ENCODE results near the gene LGALS1. TPM values are rescaled to one million over a fixed set of nuclear protein-coding genes. Genes with fewer than 3 reads are reported as not detected.
"Not testable (repeated sequence)": the region's sequence is repeated elsewhere in the genome, so short reads cannot be mapped to it uniquely, and the experiment has no call there.

LGALS1 gene
- total and polyA plus RNA-seq, 7 experiments from 2014 or later = 22.9 to 969 (median 30.5) TPM

DNA sequence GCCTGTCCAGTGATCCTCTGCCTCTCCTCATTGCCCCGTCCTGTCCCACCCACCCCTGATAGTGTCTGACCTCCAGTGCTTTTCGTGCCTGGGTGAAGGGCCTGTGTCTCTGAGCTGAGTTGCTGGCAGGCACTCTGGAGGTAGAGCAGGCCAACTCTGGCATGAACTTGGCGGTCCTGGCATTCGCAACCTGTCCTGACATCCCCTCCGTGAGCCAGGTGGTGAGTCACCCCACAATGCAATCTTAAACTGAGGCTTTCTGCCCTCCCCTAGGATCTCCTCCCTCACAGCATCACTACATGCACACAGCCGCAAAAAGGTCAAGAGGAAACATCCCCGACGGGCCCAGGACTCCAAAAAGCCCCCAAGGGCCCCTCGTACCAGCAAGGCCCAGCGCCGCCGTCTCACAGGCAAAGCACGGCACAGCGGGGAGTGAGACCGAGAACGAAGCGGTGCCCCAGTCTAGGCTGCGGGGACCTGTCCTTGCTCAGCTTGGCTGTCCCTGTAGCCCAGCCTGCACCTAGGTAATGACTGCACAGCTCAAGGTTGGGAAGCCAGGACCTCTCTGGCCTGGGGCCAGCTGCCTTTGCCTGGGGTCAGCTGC, 15.6 kb downstream of the LGALS1 start:
- no peaks in the 10 kb centered on the region for H3K27me3 Mint-ChIP-seq
- H3K4me1 ChIP-seq (ENCODE audit: control insufficient read depth in 2 of 2, insufficient read depth in 2 of 2, low read length in 2 of 2) = peaks cover 12 to 14% of the 10 kb centered on the region in 2 donors
- H3K4me1 Mint-ChIP-seq = peaks cover 15 to 34% (median 29%) of the 10 kb centered on the region in 7 donors
- H3K9me3 Mint-ChIP-seq = no peaks in the 10 kb centered on the region
- POLR2A ChIA-PET = no interaction called here
- H3K4me3 ChIP-seq (ENCODE audit: low read length) = no peak overlapping the region
- ATAC-seq = no peak
- intact Hi-C loops (cut with micrococcal nuclease) = no loop called here
- peaks cover 4 to 44% (median 22%) of the 10 kb centered on the region in 5 donors for H3K36me3 Mint-ChIP-seq
- H3K27ac Mint-ChIP-seq = no peak overlapping the region
- no peaks in the 10 kb centered on the region for H3K27me3 ChIP-seq (ENCODE audit: control insufficient read depth in 2 of 2, insufficient read depth in 2 of 2, low read length in 2 of 2)
- no peak overlapping the region for H3K27ac ChIP-seq (ENCODE audit: low read depth, low read length)
- H3K4me3 Mint-ChIP-seq = no peak overlapping the region
- no peaks in the 10 kb centered on the region for H3K9me3 ChIP-seq (ENCODE audit: control insufficient read depth in 2 of 3, low read length in 3 of 3)
- H3K36me3 ChIP-seq (ENCODE audit: control insufficient read depth in 2 of 3, insufficient read depth in 3 of 3, low read length in 3 of 3) = peaks cover 0 to 68% (median 6%) of the 10 kb centered on the region in 3 experiments
- DNase-seq = no peak
- CTCF ChIA-PET = no interaction called here

DNA sequence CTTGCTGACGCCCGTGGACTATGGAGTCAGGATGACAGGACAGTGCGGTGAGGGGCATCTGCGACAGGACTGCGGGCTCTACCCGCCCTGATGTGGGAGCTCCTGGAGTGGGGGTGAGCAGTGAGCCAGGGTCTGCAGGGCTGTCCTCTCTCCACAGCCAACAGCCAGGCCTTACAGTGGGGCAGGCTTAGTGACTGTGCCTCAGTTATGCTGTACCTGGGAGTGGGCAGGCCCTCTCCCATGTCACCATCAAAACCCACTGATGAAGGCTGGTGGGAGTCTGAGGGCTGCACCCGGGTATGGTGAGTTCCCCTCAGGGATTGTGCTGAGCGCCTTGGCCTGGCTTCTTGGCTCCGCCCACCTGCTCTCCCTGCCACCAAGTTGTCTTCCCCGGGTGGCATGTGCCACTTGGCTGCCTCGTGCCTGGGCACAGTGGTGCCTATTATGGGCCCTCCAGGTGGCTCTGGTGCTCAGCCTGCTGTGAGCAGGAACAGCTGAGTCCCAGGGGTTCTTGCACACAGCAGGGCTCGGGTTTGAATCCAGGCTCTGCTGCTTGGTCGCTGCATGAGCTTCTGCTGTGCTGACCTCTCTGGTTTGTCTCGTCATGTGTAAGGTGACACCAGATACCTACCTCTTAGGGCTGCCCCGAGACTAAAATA, 17.3 kb downstream of the LGALS1 start:
- peaks cover 4 to 44% (median 16%) of the 10 kb centered on the region in 5 donors for H3K36me3 Mint-ChIP-seq
- no peaks in the 10 kb centered on the region for H3K9me3 ChIP-seq (ENCODE audit: control insufficient read depth in 2 of 3, low read length in 3 of 3)
- H3K36me3 ChIP-seq (ENCODE audit: control insufficient read depth in 2 of 3, insufficient read depth in 3 of 3, low read length in 3 of 3) = peaks cover 0 to 60% (median 6%) of the 10 kb centered on the region in 3 experiments
- intact Hi-C loops (cut with micrococcal nuclease) = no loop called here
- H3K27ac Mint-ChIP-seq = peak overlapping the region in 1 of 9 donors; percentile 7
- H3K4me3 ChIP-seq (ENCODE audit: low read length) = no peak overlapping the region
- no peak overlapping the region for H3K27ac ChIP-seq (ENCODE audit: low read depth, low read length)
- CTCF ChIA-PET = interaction anchor here (0.7 kb wide), 1 partner anchor 85 kb away, joined by 3 read pairs; no protein-coding TSS in a partner anchor
- H3K4me1 ChIP-seq (ENCODE audit: control insufficient read depth in 2 of 2, insufficient read depth in 2 of 2, low read length in 2 of 2) = peaks cover under 1 to 15% of the 10 kb centered on the region in 2 donors
- no peaks in the 10 kb centered on the region for H3K9me3 Mint-ChIP-seq
- no peaks in the 10 kb centered on the region for H3K27me3 Mint-ChIP-seq
- DNase-seq = no peak
- POLR2A ChIA-PET = interaction anchor here (0.6 kb wide), 1 partner anchor 22 kb away, joined by 3 read pairs; no protein-coding TSS in a partner anchor
- H3K4me3 Mint-ChIP-seq = no peak overlapping the region
- no peaks in the 10 kb centered on the region for H3K27me3 ChIP-seq (ENCODE audit: control insufficient read depth in 2 of 2, insufficient read depth in 2 of 2, low read length in 2 of 2)
- no peak for ATAC-seq
- H3K4me1 Mint-ChIP-seq = peaks cover 13 to 31% (median 23%) of the 10 kb centered on the region in 7 donors

DNA sequence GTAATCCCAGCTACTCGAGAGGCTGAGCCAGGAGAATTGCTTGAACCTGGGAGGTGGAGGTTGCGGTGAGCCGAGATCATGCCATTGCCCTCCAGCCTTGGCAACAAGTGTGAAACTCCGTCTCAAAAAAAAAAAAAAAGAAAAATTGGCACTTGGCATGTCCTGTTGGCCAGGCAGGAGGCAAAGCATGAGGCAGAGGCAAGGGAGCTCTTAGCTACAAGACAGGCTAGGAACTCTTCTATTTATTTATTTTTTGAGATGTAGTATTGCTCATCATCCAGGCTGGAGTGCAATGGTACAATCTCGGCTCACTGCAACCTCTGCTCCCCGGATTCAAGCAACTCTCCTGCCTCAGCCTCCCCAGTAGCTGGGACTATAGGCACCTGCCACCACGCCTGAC, 18.7 kb downstream of the LGALS1 start:
- ATAC-seq; H3K9me3 ChIP-seq (ENCODE audit: control insufficient read depth in 2 of 3, low read length in 3 of 3); CTCF ChIA-PET; H3K27me3 ChIP-seq (ENCODE audit: control insufficient read depth in 2 of 2, insufficient read depth in 2 of 2, low read length in 2 of 2); H3K4me3 ChIP-seq (ENCODE audit: low read length); H3K27ac ChIP-seq (ENCODE audit: low read depth, low read length); DNase-seq; H3K27me3 Mint-ChIP-seq; intact Hi-C loops (cut with micrococcal nuclease); POLR2A ChIA-PET; H3K4me3 Mint-ChIP-seq; H3K27ac Mint-ChIP-seq; H3K9me3 Mint-ChIP-seq: not testable (repeated sequence)
- H3K36me3 ChIP-seq (ENCODE audit: control insufficient read depth in 2 of 3, insufficient read depth in 3 of 3, low read length in 3 of 3) = peaks cover 0 to 48% (median 0%) of the 10 kb centered on the region in 3 experiments
- H3K4me1 ChIP-seq (ENCODE audit: control insufficient read depth in 2 of 2, insufficient read depth in 2 of 2, low read length in 2 of 2) = peaks cover 0 to 14% of the 10 kb centered on the region in 2 donors
- Mint-ChIP-seq H3K36me3 (peaks cover 4 to 35% (median 9%) of the 10 kb centered on the region in 5 donors), H3K4me1 (peaks cover 12 to 23% (median 15%) of the 10 kb centered on the region in 7 donors)

GRCh38 chr22:37696260-37696656, 20.8 kb downstream of the LGALS1 start:
- not testable (repeated sequence) for H3K4me3 ChIP-seq (ENCODE audit: low read length); H3K27me3 Mint-ChIP-seq; H3K27me3 ChIP-seq (ENCODE audit: control insufficient read depth in 2 of 2, insufficient read depth in 2 of 2, low read length in 2 of 2); H3K9me3 ChIP-seq (ENCODE audit: control insufficient read depth in 2 of 3, low read length in 3 of 3); DNase-seq; H3K9me3 Mint-ChIP-seq; H3K27ac ChIP-seq (ENCODE audit: low read depth, low read length); ATAC-seq
- CTCF ChIA-PET = interaction anchor here (0.6 to 1.4 kb wide), 3 partner anchors 53 to 715 kb away, joined by 3 to 5 read pairs (median 4); no protein-coding TSS in a partner anchor
- peak overlapping the region in 9 of 10 donors; percentile 36 to 73 (median 69) for H3K4me3 Mint-ChIP-seq
- intact Hi-C loops (cut with micrococcal nuclease) = loop anchor here in 1 of 2 donors (1.0 to 2.0 kb wide), 2 partner anchors 38 to 51 kb away; partner anchors contain the start of gene PDXP
- peaks cover 12 to 19% (median 15%) of the 10 kb centered on the region in 7 donors for H3K4me1 Mint-ChIP-seq
- peaks cover 0 to 14% of the 10 kb centered on the region in 2 donors for H3K4me1 ChIP-seq (ENCODE audit: control insufficient read depth in 2 of 2, insufficient read depth in 2 of 2, low read length in 2 of 2)
- POLR2A ChIA-PET = interaction anchor here (0.5 to 0.8 kb wide), 3 partner anchors 26 to 87 kb away, joined by 3 to 5 read pairs (median 4); no protein-coding TSS in a partner anchor
- H3K36me3 Mint-ChIP-seq = peaks cover 4 to 26% (median 6%) of the 10 kb centered on the region in 5 donors
- peak overlapping the region in 3 of 9 donors; percentile 41 to 83 (median 52) for H3K27ac Mint-ChIP-seq
- H3K36me3 ChIP-seq (ENCODE audit: control insufficient read depth in 2 of 3, insufficient read depth in 3 of 3, low read length in 3 of 3) = peaks cover 0 to 30% (median 0%) of the 10 kb centered on the region in 3 experiments

GRCh38 chr22:37696657-37697537, 21.5 kb downstream of the LGALS1 start, which contains the start of gene TRIOBP:
TSS of gene TRIOBP (plus strand) at chr22:37697048. CDS start at chr22:37701366, 4,318 bp downstream.
- no peaks in the 10 kb centered on the region for H3K27me3 Mint-ChIP-seq
- H3K4me1 ChIP-seq (ENCODE audit: control insufficient read depth in 2 of 2, insufficient read depth in 2 of 2, low read length in 2 of 2) = peaks cover 0 to 14% of the 10 kb centered on the region in 2 donors
- H3K27ac ChIP-seq (ENCODE audit: low read depth, low read length) = no peak within 1 kb of the TSS
- intact Hi-C loops (cut with micrococcal nuclease) = loop anchor here in 1 of 2 donors (1.0 to 2.0 kb wide), 2 partner anchors 39 to 50 kb away; partner anchors contain the start of gene PDXP
- H3K36me3 Mint-ChIP-seq = peaks cover 4 to 21% (median 6%) of the 10 kb centered on the region in 5 donors
- H3K4me3 Mint-ChIP-seq = peak within 1 kb of the TSS in 9 of 10 donors; percentile 36 to 73 (median 69)
- no peaks in the 10 kb centered on the region for H3K27me3 ChIP-seq (ENCODE audit: control insufficient read depth in 2 of 2, insufficient read depth in 2 of 2, low read length in 2 of 2)
- no peaks in the 10 kb centered on the region for H3K9me3 Mint-ChIP-seq
- ChIA-PET POLR2A (interaction anchor here (0.8 kb wide), 1 partner anchor 38 kb away, joined by 3 read pairs; the partner anchor contains the start of gene PDXP), CTCF (interaction anchor here (0.6 to 1.4 kb wide), 3 partner anchors 54 to 714 kb away, joined by 3 to 5 read pairs (median 4); no protein-coding TSS in a partner anchor)
- H3K4me1 Mint-ChIP-seq = peaks cover 12 to 23% (median 15%) of the 10 kb centered on the region in 7 donors
- H3K4me3 ChIP-seq (ENCODE audit: low read length) = no peak within 1 kb of the TSS
- DNase-seq = peak; percentile 73 to 95 (median 81)
- peak within 1 kb of the TSS in 5 of 9 donors; percentile 12 to 83 (median 59) for H3K27ac Mint-ChIP-seq
- peaks cover 0 to 24% (median 0%) of the 10 kb centered on the region in 3 experiments for H3K36me3 ChIP-seq (ENCODE audit: control insufficient read depth in 2 of 3, insufficient read depth in 3 of 3, low read length in 3 of 3)
- ATAC-seq = peak; percentile 100
- H3K9me3 ChIP-seq (ENCODE audit: control insufficient read depth in 2 of 3, low read length in 3 of 3) = no peaks in the 10 kb centered on the region

DNA sequence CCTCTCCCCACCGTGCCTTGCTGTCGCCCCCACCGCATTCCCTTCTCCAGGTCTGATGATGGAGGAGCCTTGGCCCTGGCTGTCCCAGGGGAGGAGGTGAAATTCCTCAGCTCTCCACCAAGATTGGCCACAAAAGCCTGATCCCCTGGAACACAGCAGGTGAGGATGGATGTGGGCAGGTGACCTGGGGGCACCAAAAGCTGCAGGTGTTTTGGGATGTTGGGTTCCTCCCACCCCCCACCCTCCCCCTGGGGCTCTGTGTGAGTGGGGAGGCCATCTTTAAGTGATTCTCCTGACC, 22.1 kb downstream of the LGALS1 start:
- ATAC-seq (no peak), DNase-seq (no peak)
- H3K4me1 Mint-ChIP-seq = peaks cover 12 to 23% (median 15%) of the 10 kb centered on the region in 7 donors
- intact Hi-C loops (cut with micrococcal nuclease) = loop anchor here in 1 of 2 donors (2.0 kb wide), 1 partner anchor 49 kb away; no protein-coding TSS in a partner anchor
- Histone ChIP-seq H3K9me3 (ENCODE audit: control insufficient read depth in 2 of 3, low read length in 3 of 3) (no peaks in the 10 kb centered on the region), H3K36me3 (ENCODE audit: control insufficient read depth in 2 of 3, insufficient read depth in 3 of 3, low read length in 3 of 3) (peaks cover 0 to 18% (median 0%) of the 10 kb centered on the region in 3 experiments), H3K4me3 (ENCODE audit: low read length) (no peak overlapping the region), H3K27me3 (ENCODE audit: control insufficient read depth in 2 of 2, insufficient read depth in 2 of 2, low read length in 2 of 2) (no peaks in the 10 kb centered on the region), H3K4me1 (ENCODE audit: control insufficient read depth in 2 of 2, insufficient read depth in 2 of 2, low read length in 2 of 2) (peaks cover 0 to 14% of the 10 kb centered on the region in 2 donors), H3K27ac (ENCODE audit: low read depth, low read length) (no peak overlapping the region)
- peaks cover under 1 to 15% (median 6%) of the 10 kb centered on the region in 5 donors for H3K36me3 Mint-ChIP-seq
- no peak overlapping the region for H3K27ac Mint-ChIP-seq
- H3K4me3 Mint-ChIP-seq = no peak overlapping the region
- no peaks in the 10 kb centered on the region for H3K27me3 Mint-ChIP-seq
- H3K9me3 Mint-ChIP-seq = no peaks in the 10 kb centered on the region
- POLR2A ChIA-PET = interaction anchor here (0.8 kb wide), 1 partner anchor 39 kb away, joined by 3 read pairs; the partner anchor contains the start of gene PDXP
- CTCF ChIA-PET = no interaction called here

All from naive thymus-derived CD4-positive, alpha-beta T cell (primary cell).